Hematopoietic multipotent progenitor cell treated with erythropoietin and hydrocortisone succinate and interleukin-3 and kit ligand, for 8 days (in vitro differentiated cells): Measurements from ENCODE around the gene CFAP410.
A peak's percentile ranks its signal among the peaks of the same experiment; 100 is the strongest.
"Not testable (repeated sequence)": the region's sequence is repeated elsewhere in the genome, so short reads cannot be mapped to it uniquely, and the experiment has no call there.

Source experiments
- DNase-seq: peaks from one replicate; pipeline ENCODE4 v3.0.0-alpha.2; 2015

CFAP410 gene

GRCh38 chr21:44315691-44316203, 23.4 kb downstream of the CFAP410 start:
- no peak for DNase-seq

DNA sequence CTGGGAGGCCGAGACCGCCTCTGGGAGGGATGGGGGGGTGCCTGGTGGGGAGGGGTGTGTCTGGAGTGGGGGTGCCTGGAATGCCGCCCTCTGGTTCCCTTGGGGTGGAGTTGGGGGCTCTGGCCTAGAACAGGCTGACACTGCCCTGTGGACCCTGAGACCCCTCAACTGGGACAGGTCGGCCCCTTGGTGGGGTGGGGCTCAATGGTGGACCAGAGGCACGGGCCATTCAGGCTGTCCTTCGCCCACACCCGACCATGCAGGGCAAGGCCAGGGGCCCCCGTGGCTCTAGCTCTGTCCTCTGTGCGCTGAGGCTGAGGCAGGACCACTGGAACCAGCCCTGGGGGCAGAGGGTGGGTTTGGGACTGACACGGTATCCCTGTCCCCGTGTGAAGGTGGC, 24.6 kb downstream of the CFAP410 start:
- no peak for DNase-seq

DNA sequence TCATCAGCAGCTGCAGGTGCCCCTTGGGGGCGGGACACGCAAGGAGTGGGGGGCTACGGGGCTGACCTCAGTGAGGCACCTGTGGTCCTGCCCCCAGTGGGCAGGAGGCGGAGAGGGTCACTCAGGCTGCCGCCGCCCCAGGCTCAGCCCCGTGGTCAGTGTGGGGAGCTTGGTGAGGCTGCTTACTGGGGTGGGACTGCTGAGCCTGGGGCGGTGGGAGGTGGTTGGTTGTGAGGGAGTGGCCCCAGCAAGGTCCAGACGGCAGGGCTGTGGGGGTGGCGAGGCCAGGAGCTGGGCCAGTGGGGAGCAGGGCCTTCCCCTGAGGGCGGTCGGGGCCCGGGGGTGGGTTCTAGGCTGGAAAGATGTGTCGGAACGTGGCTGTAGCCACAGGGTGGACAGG, 25.1 kb downstream of the CFAP410 start:
- DNase-seq: no peak

DNA sequence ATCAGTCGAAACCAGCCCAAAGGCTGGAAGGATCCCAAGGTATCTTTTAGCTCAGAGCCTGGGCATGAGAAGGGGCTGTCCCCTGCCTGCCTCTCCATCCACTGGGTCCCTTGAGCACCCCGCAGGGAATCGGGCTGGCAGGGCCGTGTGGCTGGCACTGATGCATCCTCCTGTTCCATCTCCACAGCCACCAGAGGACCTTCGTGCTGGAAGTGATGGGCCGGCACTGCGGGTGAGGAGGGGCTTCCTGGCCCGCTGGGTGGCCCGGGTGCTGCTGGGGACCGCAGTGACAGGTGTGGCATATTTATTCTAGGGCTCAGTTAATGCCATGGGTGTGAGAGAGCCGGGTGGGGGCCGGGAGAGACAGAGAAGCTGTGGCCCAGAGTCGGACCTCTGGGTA, 25.7 kb downstream of the CFAP410 start:
- DNase-seq: no peak

DNA sequence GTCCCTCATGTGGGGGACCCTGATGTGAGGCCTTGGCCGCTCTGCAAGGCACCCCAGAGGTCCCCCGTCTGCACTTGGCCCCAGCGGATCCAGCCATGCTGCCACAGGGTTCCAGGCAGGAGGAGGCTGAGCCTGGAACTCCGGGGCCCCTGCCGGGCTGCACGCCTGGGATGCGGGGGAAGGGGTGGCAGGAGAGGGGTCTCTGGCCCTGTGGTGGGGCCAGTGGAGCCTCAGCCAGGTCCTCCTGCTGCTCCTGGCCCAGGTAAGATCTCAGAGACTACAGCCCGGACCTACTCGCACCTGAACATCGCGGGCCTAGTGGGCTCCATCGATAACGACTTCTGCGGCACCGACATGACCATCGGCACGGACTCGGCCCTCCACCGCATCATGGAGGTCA, 26.5 kb downstream of the CFAP410 start:
- DNase-seq: no peak

DNA sequence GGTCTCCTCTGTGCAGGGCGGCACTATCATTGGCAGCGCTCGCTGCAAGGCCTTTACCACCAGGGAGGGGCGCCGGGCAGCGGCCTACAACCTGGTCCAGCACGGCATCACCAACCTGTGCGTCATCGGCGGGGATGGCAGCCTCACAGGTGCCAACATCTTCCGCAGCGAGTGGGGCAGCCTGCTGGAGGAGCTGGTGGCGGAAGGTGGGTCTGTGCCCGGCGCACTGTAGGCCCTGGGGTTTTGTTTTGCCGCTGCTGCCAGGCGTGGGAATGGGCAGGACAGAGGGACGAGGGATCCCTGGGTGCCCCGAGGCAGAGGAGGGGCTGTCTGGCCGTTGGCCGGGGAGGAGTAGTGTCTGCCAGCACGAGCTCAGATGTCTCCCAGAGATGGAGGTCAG, 27.1 kb downstream of the CFAP410 start:
- DNase-seq: no peak

DNA sequence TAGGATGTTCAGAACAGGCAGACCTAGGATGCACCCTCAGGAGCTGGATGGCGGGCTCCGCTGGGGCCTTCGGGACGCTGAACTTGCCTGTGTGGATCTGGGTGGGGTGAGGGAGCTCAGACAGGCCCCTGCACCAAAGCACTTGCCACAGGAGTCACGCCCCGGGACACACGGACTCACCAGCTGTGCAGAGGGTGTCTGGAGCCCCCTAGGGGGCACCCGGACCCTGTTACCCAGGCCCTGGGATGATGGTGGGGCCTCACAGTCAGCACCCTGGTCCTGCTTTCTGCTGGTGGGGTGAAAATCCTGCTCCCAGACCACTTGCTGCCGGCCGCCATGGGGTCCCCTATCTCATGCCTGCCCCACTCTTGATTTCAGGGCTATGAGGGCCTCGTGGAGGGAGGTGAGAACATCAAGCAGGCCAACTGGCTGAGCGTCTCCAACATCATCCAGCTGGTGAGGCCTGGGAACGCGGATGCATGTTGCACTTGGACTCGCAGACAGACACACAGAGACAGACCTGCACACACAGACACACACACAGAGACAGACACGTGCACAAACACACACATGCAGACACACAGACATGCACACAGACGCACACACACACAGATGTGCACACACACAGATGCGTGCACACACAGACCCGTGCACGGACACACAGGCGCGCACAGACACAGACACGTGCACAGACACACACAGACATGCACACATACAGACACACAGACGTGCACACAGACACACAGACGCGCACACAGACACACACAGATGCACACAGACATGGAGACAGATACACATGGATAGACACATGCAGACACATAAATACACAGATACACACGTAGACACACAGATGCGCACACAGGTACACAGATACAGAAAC, 28.3 kb downstream of the CFAP410 start:
- DNase-seq: no peak

DNA sequence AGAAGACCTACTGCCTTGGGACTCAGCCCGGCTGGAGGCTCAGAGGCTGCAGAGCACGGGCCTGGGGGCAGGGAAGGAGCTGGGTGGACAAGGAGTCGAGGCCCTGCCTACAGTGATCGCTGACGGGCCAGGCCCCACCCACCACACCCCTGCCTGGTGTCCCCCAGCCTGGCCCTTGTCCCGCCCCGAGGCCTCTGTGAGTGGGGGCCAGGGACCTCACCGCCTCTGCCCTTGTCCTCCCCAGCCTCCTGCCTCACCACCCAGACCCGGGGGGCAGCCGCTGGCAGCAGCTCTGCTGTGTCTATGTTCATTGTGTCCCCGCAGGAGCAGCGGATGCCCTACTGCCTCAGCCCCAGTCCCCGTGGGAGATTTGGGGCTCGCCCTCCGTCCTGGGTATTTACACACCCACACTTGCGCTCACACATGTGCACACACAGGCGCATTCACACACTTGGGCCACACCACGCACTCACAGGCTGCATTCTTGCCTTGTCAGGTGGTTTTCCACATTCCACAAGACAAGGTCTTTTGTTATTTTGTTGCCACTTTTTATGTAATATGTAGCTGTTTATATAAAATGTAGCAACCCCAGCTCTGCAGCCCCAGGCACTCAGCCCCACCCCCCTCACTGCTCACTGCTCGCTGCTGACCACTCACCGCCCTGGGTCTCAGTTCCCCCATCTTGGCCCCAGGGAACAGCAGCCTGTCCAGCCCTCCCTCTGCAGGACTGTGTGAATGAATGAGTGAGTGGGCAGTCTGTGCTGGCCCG, 32.1 kb downstream of the CFAP410 start:
- no peak for DNase-seq

- DNase-seq: no peak
These were observed 33.5 kb downstream of the CFAP410 start for GRCh38 chr21:44305691-44306090.

DNA sequence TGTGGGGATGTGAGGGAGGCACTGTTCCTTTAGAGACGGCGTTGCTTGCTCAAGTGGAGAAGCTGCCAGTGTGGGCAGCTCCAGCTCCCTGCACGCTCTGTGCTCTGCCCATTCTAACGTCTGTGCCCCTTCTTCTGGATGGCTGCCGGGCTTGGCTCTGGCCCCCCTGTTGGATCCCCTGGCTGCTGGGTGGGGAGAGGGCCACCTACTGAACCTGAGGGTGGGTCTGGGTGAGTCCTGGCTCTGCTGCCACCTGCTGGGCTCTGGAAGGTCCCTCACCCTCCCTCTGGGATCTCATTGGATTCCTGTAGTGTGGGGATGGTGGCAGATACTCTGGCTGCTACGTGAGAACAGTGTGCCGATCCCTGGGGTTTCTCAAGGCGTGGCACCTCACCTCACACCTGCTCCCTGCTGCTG, 34.3 kb downstream of the CFAP410 start:
- peak; percentile 39 for DNase-seq

DNA sequence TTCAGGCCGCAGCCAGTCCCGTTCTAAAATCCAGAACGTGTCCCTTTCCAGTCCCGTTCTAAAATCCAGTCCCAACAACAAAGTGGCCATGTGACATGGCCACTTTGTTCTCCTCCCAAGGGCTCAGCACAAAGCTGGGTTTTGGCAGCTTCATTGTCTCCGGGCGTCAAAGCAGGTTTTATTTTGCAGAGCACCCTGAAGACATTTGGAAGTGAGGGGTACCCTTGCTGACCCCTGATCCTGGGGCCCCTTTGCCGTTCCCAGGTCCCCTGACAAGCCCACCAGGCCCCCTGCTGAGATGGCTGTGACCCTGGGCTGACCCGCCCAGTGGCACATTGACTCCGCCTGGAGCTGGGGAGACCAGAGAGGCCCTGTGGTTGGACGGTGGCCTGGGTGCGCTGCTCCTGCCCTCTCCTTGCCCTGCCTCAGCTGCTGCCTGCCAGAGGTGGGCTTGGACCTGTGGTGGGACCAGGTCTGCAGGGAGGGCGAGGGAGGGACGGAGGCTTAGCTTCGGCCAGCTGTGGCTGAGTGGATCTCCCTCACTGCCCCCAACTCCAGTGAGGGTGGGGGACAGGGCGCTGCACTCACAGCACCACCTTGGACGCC, 35.1 kb downstream of the CFAP410 start:
- no peak for DNase-seq

DNA sequence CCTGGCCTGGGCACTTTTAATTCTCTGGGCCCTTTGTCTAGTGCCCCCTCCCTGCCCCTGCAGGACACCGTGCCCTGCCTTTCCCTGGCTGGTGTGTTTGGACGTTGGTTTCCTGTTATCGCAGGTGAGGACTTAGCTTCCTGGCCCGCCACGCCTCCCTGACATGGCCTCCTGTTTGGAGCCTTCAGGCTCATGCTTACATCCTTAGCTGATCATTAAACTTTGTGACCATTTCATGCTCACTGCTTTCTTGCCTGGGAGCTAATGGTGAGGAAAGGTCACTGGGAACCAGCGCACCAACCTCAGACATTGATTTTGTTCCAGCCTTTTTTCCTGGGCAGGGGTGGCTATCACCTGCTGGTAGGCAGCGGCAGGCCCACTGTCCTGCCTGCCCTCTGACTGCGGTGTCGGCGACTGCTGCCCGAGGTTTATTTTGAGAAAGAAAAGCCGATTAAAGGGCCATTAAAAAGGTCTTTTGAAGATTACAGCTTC, 35.7 kb downstream of the CFAP410 start:
- DNase-seq: no peak

DNA sequence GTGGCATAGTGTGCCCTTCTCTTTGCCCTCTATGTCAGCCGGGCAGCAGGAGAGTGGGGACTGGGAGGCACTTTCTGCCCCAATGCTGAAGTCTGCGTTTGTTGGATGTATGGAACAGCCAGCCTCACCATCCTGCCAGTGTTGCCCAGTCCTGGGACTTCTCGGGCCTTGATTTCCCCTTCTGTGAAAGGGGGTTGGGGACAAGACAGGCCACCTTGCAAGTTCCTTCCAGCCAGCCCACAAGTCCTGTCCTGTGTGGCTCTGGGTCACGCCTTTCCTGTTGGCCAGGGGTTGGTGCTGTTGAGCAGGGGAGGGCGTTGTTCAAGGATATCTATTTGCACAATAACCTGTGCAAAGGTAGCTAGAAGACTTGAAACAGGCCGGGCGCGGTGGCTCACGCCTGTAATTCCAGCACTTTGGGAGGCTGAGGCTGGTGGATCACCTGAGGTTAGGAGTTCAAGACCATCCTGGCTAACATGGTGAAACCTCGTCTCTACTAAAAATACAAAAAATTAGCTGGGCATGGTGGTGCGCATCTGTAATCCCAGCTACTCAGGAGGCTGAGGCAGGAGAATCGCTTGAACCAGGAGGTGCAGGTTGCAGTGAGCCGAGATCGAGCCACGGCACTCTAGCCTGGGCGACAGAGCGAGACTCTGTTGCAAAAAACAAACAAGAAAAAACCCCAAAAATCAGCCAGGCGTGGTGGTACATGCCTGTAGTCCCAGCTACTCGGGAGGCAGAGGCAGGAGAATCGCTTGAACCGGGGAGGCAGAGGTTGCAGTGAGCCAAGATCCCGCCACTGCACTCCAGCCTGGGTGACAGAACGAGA, 36.4 kb downstream of the CFAP410 start:
- not testable (repeated sequence) for DNase-seq

DNA sequence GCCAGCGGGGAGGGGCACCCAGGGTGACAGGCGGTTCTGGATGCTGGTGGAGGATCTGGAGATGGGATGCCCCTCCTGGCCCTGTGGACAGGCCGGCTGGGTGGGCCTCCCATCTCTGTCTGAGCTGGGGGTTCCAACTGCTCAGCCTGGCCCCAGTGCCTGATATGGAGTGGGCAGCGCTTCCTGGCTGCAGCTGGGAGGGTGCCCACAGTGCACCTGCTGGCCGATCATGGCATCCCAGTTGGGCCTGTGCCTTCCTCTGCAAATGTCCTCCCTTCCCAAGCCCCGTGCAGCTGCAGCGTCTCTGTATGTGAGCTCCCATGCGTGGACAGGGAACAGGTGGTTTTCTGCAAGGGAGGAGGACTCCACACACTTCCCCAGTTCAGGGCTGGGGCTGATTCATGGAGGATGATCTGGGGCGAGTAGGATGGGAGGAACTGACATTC, 37.2 kb downstream of the CFAP410 start:
- no peak for DNase-seq

- no peak for DNase-seq
These were observed 38.0 kb downstream of the CFAP410 start for GRCh38 chr21:44301141-44301540.

GRCh38 chr21:44300262-44300959, 38.8 kb downstream of the CFAP410 start:
- DNase-seq: peak; percentile 43

- peak; percentile 65 for DNase-seq
These were observed 39.5 kb downstream of the CFAP410 start, which contains the start of gene PFKL for GRCh38 chr21:44299458-44300261. Gene PFKL, plus strand, starts transcription at chr21:44300053. Its CDS starts 53 bp downstream, at chr21:44300106.

GRCh38 chr21:44299085-44299457, 40.1 kb downstream of the CFAP410 start:
- no peak for DNase-seq

GRCh38 chr21:44298301-44298700, 40.9 kb downstream of the CFAP410 start:
- DNase-seq: peak; percentile 42

- peak; percentile 79 for DNase-seq
These were observed 41.5 kb downstream of the CFAP410 start for GRCh38 chr21:44297525-44298290.
